Fibroblast of lung (primary cell): ENCODE results near the gene MOB1A.

Source experiments
- CTCF ChIP-seq, 2 donors: IDR thresholded peaks in 1 of 2; conservative IDR thresholded peaks in 1 of 2; 1 replicate in 1 of 2; 2 replicates in 1 of 2; pipeline ENCODE4 v1.5.1; 2011 to 2012; ENCODE audit warnings: low read length in 2 of 2, control low read depth in 1 of 2, inconsistent platforms in 1 of 2, low read depth in 1 of 2, mild to moderate bottlenecking in 1 of 2
- EZH2 ChIP-seq: IDR thresholded peaks from 2 replicates; pipeline ENCODE4 v1.5.1; 2012; ENCODE audit warnings: low read length, control low read depth, mild to moderate bottlenecking; ENCODE audit errors: missing control alignments

GRCh38 chr2:74199871-74200305 lies 21.2 kb upstream of the MOB1A start:
- no peak for TF ChIP-seq CTCF (conservative IDR thresholded peaks at IDR 0.05 in 1 of 2, IDR thresholded peaks at IDR 0.05 in 1 of 2; ENCODE audit: low read depth in 1 of 2, low read length in 2 of 2)
- TF ChIP-seq EZH2: no peak
